Spleen (tissue), 11 donors: Measurements from ENCODE around the gene LRRC32. TPM values are rescaled to one million over a fixed set of nuclear protein-coding genes. Genes with fewer than 3 reads are reported as not detected.

ENCODE experiments used
- DNase-seq: peaks from one replicate; pipeline ENCODE4 v3.0.0-alpha.2; 2020
- H3K27ac ChIP-seq, 8 donors: fragments of 200-600 bp; sonication (generic) in 7 of 8; 1 replicate in 4 of 8; 2 replicates in 4 of 8; pipeline versions ENCODE4 v1.5.0 to v1.8.0; 2016 to 2021; ENCODE audit warnings: inconsistent platforms in 4 of 8, mild to moderate bottlenecking in 4 of 8, moderate library complexity in 1 of 8
- H3K27me3 ChIP-seq, 7 donors: fragments of 200-600 bp; sonication (generic) in 6 of 7; replicated peaks in 1 of 7; 1 replicate in 4 of 7; 2 replicates in 3 of 7; pipeline versions ENCODE4 v1.5.0 to v1.8.0; 2016 to 2021; ENCODE audit warnings: inconsistent platforms in 3 of 7, mild to moderate bottlenecking in 1 of 7
- H3K36me3 ChIP-seq, 6 donors: fragments of 200-600 bp; sonication (generic) in 5 of 6; 1 replicate in 4 of 6; 2 replicates in 2 of 6; pipeline versions ENCODE4 v1.5.0 to v1.8.0; 2016 to 2021; ENCODE audit warnings: inconsistent platforms in 2 of 6
- H3K4me1 ChIP-seq, 6 donors: fragments of 200-600 bp; sonication (generic) in 5 of 6; 1 replicate in 3 of 6; 2 replicates in 3 of 6; pipeline versions ENCODE4 v1.5.0 to v1.8.0; 2016 to 2021; ENCODE audit warnings: inconsistent platforms in 3 of 6
- H3K4me3 ChIP-seq, 8 donors: fragments of 200-600 bp; sonication (generic) in 7 of 8; 1 replicate in 4 of 8; 2 replicates in 4 of 8; pipeline versions ENCODE4 v1.5.0 to v1.8.0; 2016 to 2021; ENCODE audit warnings: inconsistent platforms in 4 of 8, mild to moderate bottlenecking in 4 of 8, moderate library complexity in 2 of 8
- H3K9me3 ChIP-seq, 8 donors: fragments of 200-600 bp; sonication (generic) in 7 of 8; 1 replicate in 4 of 8; 2 replicates in 4 of 8; pipeline versions ENCODE4 v1.5.0 to v1.8.0; 2016 to 2021; ENCODE audit warnings: inconsistent platforms in 4 of 8
- CTCF ChIP-seq, 11 experiments: fragments of 200-600 bp in 7 of 11; fragments of 450-650 bp in 4 of 11; sonication (generic) in 4 of 11; IDR thresholded peaks in 8 of 11; conservative IDR thresholded peaks in 3 of 11; 1 replicate in 7 of 11; 2 replicates in 4 of 11; pipeline versions ENCODE4 v1.4.0 to v1.8.0; 2016 to 2021; ENCODE audit warnings: antibody characterized with exemption in 11 of 11, inconsistent platforms in 4 of 11, mild to moderate bottlenecking in 1 of 11
- POLR2A ChIP-seq, 3 donors: fragments of 450-650 bp; IDR thresholded peaks; one replicate each; pipeline ENCODE4 v1.5.1; 2017; ENCODE audit warnings: antibody characterized with exemption in 3 of 3, mild to moderate bottlenecking in 1 of 3
- POLR2AphosphoS5 ChIP-seq, 3 donors: sonication (generic); formaldehyde crosslinking; IDR thresholded peaks; one replicate each; pipeline ENCODE4 v1.5.1; 2017; ENCODE audit warnings: antibody characterized with exemption in 3 of 3
- WGBS, 5 donors: extraction: QIAGEN DNeasy Blood & Tissue Kit in 3 of 5; methylation state at CpG; one replicate each; pipeline versions ENCODE4 v1.1.5 to v1.1.7; 2013 to 2018; 5-methylcytosine and 5-hydroxymethylcytosine counted together
- intact Hi-C: fragments of 100-400 bp; cut with DNase I; formaldehyde crosslinking; loops from one replicate; pipeline ENCODE4 v1.15.0; 2023; ENCODE audit warnings: low total_unique reads
- polyA plus RNA-seq, 3 donors: library from polyadenylated mRNA; stranded (reverse); fragments of 200-250 nt; gene quantifications; one replicate each; pipeline ENCODE4 v1.2.1, GENCODE V29; 2013
- total RNA-seq, 7 donors: library from RNA; depleted of rRNA in 3 of 7; stranded (reverse); fragments of >200 nt in 3 of 7; fragmentation: NEBNext Ultra II Directional in 4 of 7; extraction: Animal tissue kit (Norgen Biotek cat#: 25700) in 4 of 7; gene quantifications; one replicate each; pipeline versions ENCODE4 v1.1.0 to v1.2.1, GENCODE V29; 2016 to 2021
- donor health status: healthy with polysubstance abuse.
- donor health status: DM: no; HTN: no; CAD: no; lungs with moderate emphysema.
- donor health status: DM: no; HTN: no; CAD: no.
- donor health status: Bipolar disorder and iron deficiency.
- donor health status: healthy.
- donor health status: DM: no; HTN: no; CAD: no.
- donor health status: DM: yes; HTN: yes; CAD: no.

LRRC32 gene
- total and polyA plus RNA-seq, 10 donors = 25.9 to 214 (median 74.3) TPM

GRCh38 chr11:76717816-76718215 is 47.3 kb upstream of the LRRC32 start:
- TF ChIP-seq POLR2A (IDR thresholded peaks at IDR 0.05) (no peak), POLR2AphosphoS5 (IDR thresholded peaks at IDR 0.05) (no peak), CTCF (IDR thresholded peaks at IDR 0.05 in 8 of 11, conservative IDR thresholded peaks at IDR 0.05 in 3 of 11) (no peak)
- no peak overlapping the region for H3K4me3 ChIP-seq
- 90 to 96% (median 93%) methylated on average over 5 of the region's 5 CpGs for WGBS, 5 donors
- H3K27ac ChIP-seq = no peak overlapping the region
- H3K36me3 ChIP-seq = no peaks in the 10 kb centered on the region
- intact Hi-C loops = no loop called here
- DNase-seq = no peak
- peaks cover 0 to 9% (median 7%) of the 10 kb centered on the region in 6 donors for H3K4me1 ChIP-seq
- no peaks in the 10 kb centered on the region for H3K9me3 ChIP-seq
- peaks cover 0 to 11% (median 5%) of the 10 kb centered on the region in 7 donors for H3K27me3 ChIP-seq

- intact Hi-C loops = no loop called here
- Histone ChIP-seq H3K36me3 (no peaks in the 10 kb centered on the region), H3K27me3 (peaks cover 0 to 7% (median 4%) of the 10 kb centered on the region in 7 donors), H3K4me1 (peaks cover 0 to 9% (median 7%) of the 10 kb centered on the region in 6 donors), H3K4me3 (no peak overlapping the region), H3K27ac (no peak overlapping the region), H3K9me3 (no peaks in the 10 kb centered on the region)
- DNase-seq = no peak
- TF ChIP-seq POLR2AphosphoS5 (IDR thresholded peaks at IDR 0.05) (no peak), POLR2A (IDR thresholded peaks at IDR 0.05) (no peak), CTCF (IDR thresholded peaks at IDR 0.05 in 8 of 11, conservative IDR thresholded peaks at IDR 0.05 in 3 of 11) (no peak)
- 83 to 89% (median 85%) methylated on average over 4 of the region's 4 CpGs for WGBS, 5 donors
Observed at GRCh38 chr11:76717369-76717768, 46.8 kb upstream of the LRRC32 start.

GRCh38 chr11:76716268-76716667 is 45.7 kb upstream of the LRRC32 start:
- Histone ChIP-seq H3K4me3 (no peak overlapping the region), H3K9me3 (no peaks in the 10 kb centered on the region), H3K27me3 (peaks cover 0 to 4% (median 0%) of the 10 kb centered on the region in 7 donors), H3K4me1 (no peaks in the 10 kb centered on the region), H3K27ac (no peak overlapping the region), H3K36me3 (no peaks in the 10 kb centered on the region)
- intact Hi-C loops = no loop called here
- WGBS, 5 donors = 90 to 96% (median 91%) methylated on average over 4 to 9 of the region's 9 CpGs
- no peak for DNase-seq
- TF ChIP-seq POLR2A (IDR thresholded peaks at IDR 0.05) (no peak), POLR2AphosphoS5 (IDR thresholded peaks at IDR 0.05) (no peak), CTCF (IDR thresholded peaks at IDR 0.05 in 8 of 11, conservative IDR thresholded peaks at IDR 0.05 in 3 of 11) (no peak)

GRCh38 chr11:76714493-76714892 is 43.9 kb upstream of the LRRC32 start:
- no peaks in the 10 kb centered on the region for H3K4me1 ChIP-seq
- no peak overlapping the region for H3K27ac ChIP-seq
- 79 to 92% (median 88%) methylated on average over 3 of the region's 3 CpGs for WGBS, 5 donors
- no peaks in the 10 kb centered on the region for H3K9me3 ChIP-seq
- H3K27me3 ChIP-seq = peaks cover 0 to 4% (median 0%) of the 10 kb centered on the region in 7 donors
- TF ChIP-seq POLR2A (IDR thresholded peaks at IDR 0.05) = no peak
- no peaks in the 10 kb centered on the region for H3K36me3 ChIP-seq
- H3K4me3 ChIP-seq = no peak overlapping the region
- no peak for DNase-seq
- intact Hi-C loops = no loop called here

- TF ChIP-seq POLR2A (IDR thresholded peaks at IDR 0.05) (no peak), CTCF (IDR thresholded peaks at IDR 0.05 in 8 of 11, conservative IDR thresholded peaks at IDR 0.05 in 3 of 11) (no peak)
Observed at GRCh38 chr11:76713499-76713898, 43.0 kb upstream of the LRRC32 start.

More at GRCh38 chr11:76713499-76713898, 43.0 kb upstream of the LRRC32 start:
- Histone ChIP-seq H3K36me3 (no peaks in the 10 kb centered on the region), H3K4me3 (no peak overlapping the region), H3K9me3 (no peaks in the 10 kb centered on the region), H3K27ac (no peak overlapping the region), H3K4me1 (no peaks in the 10 kb centered on the region), H3K27me3 (peaks cover 0 to 4% (median 0%) of the 10 kb centered on the region in 7 donors)
- no peak for DNase-seq
- 66 to 86% (median 77%) methylated on average over 2 of the region's 2 CpGs for WGBS, 5 donors
- intact Hi-C loops = no loop called here
